ENCODE measurements around the gene ZNF12.

- TF ChIP-seq CTCF (IDR thresholded peaks at IDR 0.05; ENCODE audit: low read length) (no peak), EZH2 (IDR thresholded peaks at IDR 0.05; ENCODE audit: borderline replicate concordance, low read length) (no peak)
Observed at GRCh38 chr7:6655636-6656385, 50.9 kb downstream of the ZNF12 start.

Measured in OCI-LY1 (cell line).